ENCODE data around the gene DIS3L2.
"Not testable (repeated sequence)": the region's sequence is repeated elsewhere in the genome, so short reads cannot be mapped to it uniquely, and the experiment has no call there.

The DIS3L2 gene

GRCh38 chr2:232176587-232176986 lies 215.1 kb downstream of the DIS3L2 start:
- not testable (repeated sequence) for DNase-seq (ENCODE audit: low read depth in 2 of 2)

- DNase-seq (ENCODE audit: low read depth in 2 of 2), result no peak
Observed at GRCh38 chr2:232183279-232183678, 221.8 kb downstream of the DIS3L2 start.

GRCh38 chr2:232184346-232184745 lies 222.8 kb downstream of the DIS3L2 start:
- no peak for DNase-seq (ENCODE audit: low read depth in 2 of 2)

- no peak for DNase-seq (ENCODE audit: low read depth in 2 of 2)
Observed at GRCh38 chr2:232190796-232191195, 229.3 kb downstream of the DIS3L2 start.

GRCh38 chr2:232195487-232195886 lies 234.0 kb downstream of the DIS3L2 start:
- DNase-seq (ENCODE audit: low read depth in 2 of 2), result no peak

GRCh38 chr2:232196802-232197201 lies 235.3 kb downstream of the DIS3L2 start:
- no peak for DNase-seq (ENCODE audit: low read depth in 2 of 2)

- no peak for DNase-seq (ENCODE audit: low read depth in 2 of 2)
Observed at GRCh38 chr2:232200195-232200594, 238.7 kb downstream of the DIS3L2 start.

- DNase-seq (ENCODE audit: low read depth in 2 of 2), result no peak
Observed at GRCh38 chr2:232203166-232203891, 241.8 kb downstream of the DIS3L2 start.

GRCh38 chr2:232203936-232204335 lies 242.4 kb downstream of the DIS3L2 start:
- no peak for DNase-seq (ENCODE audit: low read depth in 2 of 2)

GRCh38 chr2:232204457-232204931 lies 243.0 kb downstream of the DIS3L2 start:
- no peak for DNase-seq (ENCODE audit: low read depth in 2 of 2)

GRCh38 chr2:232207174-232207573 lies 245.7 kb downstream of the DIS3L2 start:
- DNase-seq (ENCODE audit: low read depth in 2 of 2), result no peak

GRCh38 chr2:232210306-232210705 lies 248.8 kb downstream of the DIS3L2 start:
- DNase-seq (ENCODE audit: low read depth in 2 of 2), result no peak

- DNase-seq (ENCODE audit: low read depth in 2 of 2), result no peak
Observed at GRCh38 chr2:232211743-232212686, 250.5 kb downstream of the DIS3L2 start.

- DNase-seq (ENCODE audit: low read depth in 2 of 2), result no peak
Observed at GRCh38 chr2:232213176-232213575, 251.7 kb downstream of the DIS3L2 start.

- no peak for DNase-seq (ENCODE audit: low read depth in 2 of 2)
Observed at GRCh38 chr2:232214053-232214452, 252.5 kb downstream of the DIS3L2 start.

- no peak for DNase-seq (ENCODE audit: low read depth in 2 of 2)
Observed at GRCh38 chr2:232216028-232216427, 254.5 kb downstream of the DIS3L2 start.

GRCh38 chr2:232218778-232219495 lies 257.4 kb downstream of the DIS3L2 start:
- DNase-seq (ENCODE audit: low read depth in 2 of 2), result no peak

GRCh38 chr2:232219496-232219870 lies 258.0 kb downstream of the DIS3L2 start:
- no peak for DNase-seq (ENCODE audit: low read depth in 2 of 2)

- no peak for DNase-seq (ENCODE audit: low read depth in 2 of 2)
Observed at GRCh38 chr2:232219932-232220331, 258.4 kb downstream of the DIS3L2 start.

GRCh38 chr2:232225429-232225828 lies 263.9 kb downstream of the DIS3L2 start:
- DNase-seq (ENCODE audit: low read depth in 2 of 2), result no peak

GRCh38 chr2:232225895-232226294 lies 264.4 kb downstream of the DIS3L2 start:
- DNase-seq (ENCODE audit: low read depth in 2 of 2), result no peak

GRCh38 chr2:232228332-232228731 lies 266.8 kb downstream of the DIS3L2 start:
- DNase-seq (ENCODE audit: low read depth in 2 of 2), result no peak

Measured in stimulated activated CD4-positive, alpha-beta T cell treated with anti-CD3 and anti-CD28 coated beads, Interleukin-1b, Interleukin-23, amount 100 ng/mL, for 1 hour (primary cell).